Breast epithelium (tissue), 3 donors: ENCODE measurements around the gene BSPRY.

Experiments
- CTCF ChIP-seq, 3 donors: fragments of 450-650 bp; IDR thresholded peaks; one replicate each; pipeline ENCODE4 v1.5.1; 2016 to 2017; ENCODE audit warnings: antibody characterized with exemption in 3 of 3, mild to moderate bottlenecking in 3 of 3, moderate library complexity in 3 of 3
- POLR2A ChIP-seq: fragments of 450-650 bp; IDR thresholded peaks from one replicate; pipeline ENCODE4 v1.6.1; 2016; ENCODE audit warnings: antibody characterized with exemption, mild to moderate bottlenecking, moderate library complexity
- POLR2AphosphoS5 ChIP-seq, 3 donors: sonication (generic); formaldehyde crosslinking; IDR thresholded peaks; one replicate each; pipeline ENCODE4 v1.6.1; 2017; ENCODE audit warnings: antibody characterized with exemption in 3 of 3

GRCh38 chr9:113386571-113387393, 37.4 kb downstream of the BSPRY start:
- no peak for TF ChIP-seq POLR2A
- no peak for TF ChIP-seq CTCF (IDR thresholded peaks at IDR 0.05)
- TF ChIP-seq POLR2AphosphoS5 (IDR thresholded peaks at IDR 0.05): no peak
